ENCODE results near the gene CTDSP2.

Gene CTDSP2

GRCh38 chr12:57813111-57813970, 33.2 kb downstream of the CTDSP2 start:
- DNase-seq = no peak

- peak in 1 of 3 experiments; percentile 15 for DNase-seq
These were observed 35.3 kb downstream of the CTDSP2 start for GRCh38 chr12:57811028-57811755.

GRCh38 chr12:57810450-57810849, 36.1 kb downstream of the CTDSP2 start:
- no peak for DNase-seq

GRCh38 chr12:57809425-57809824, 37.1 kb downstream of the CTDSP2 start:
- no peak for DNase-seq

- no peak for DNase-seq
These were observed 38.2 kb downstream of the CTDSP2 start for GRCh38 chr12:57808351-57808750.

- DNase-seq = no peak
These were observed 39.2 kb downstream of the CTDSP2 start for GRCh38 chr12:57807285-57807684.

GRCh38 chr12:57806677-57807076, 39.9 kb downstream of the CTDSP2 start:
- DNase-seq = no peak

- peak in 1 of 3 experiments; percentile 56 for DNase-seq
These were observed 43.1 kb downstream of the CTDSP2 start for GRCh38 chr12:57803319-57803893.

GRCh38 chr12:57802607-57803006, 43.9 kb downstream of the CTDSP2 start:
- no peak for DNase-seq

GRCh38 chr12:57800965-57801364, 45.6 kb downstream of the CTDSP2 start:
- no peak for DNase-seq

- DNase-seq = no peak
These were observed 48.6 kb downstream of the CTDSP2 start for GRCh38 chr12:57797933-57798332.

GRCh38 chr12:57796996-57797395, 49.5 kb downstream of the CTDSP2 start:
- no peak for DNase-seq

GRCh38 chr12:57795354-57795753, 51.2 kb downstream of the CTDSP2 start:
- DNase-seq = no peak

- DNase-seq = no peak
These were observed 52.6 kb downstream of the CTDSP2 start for GRCh38 chr12:57793920-57794319.

- no peak for DNase-seq
These were observed 62.7 kb downstream of the CTDSP2 start for GRCh38 chr12:57783861-57784260.

- DNase-seq = no peak
These were observed 63.1 kb downstream of the CTDSP2 start for GRCh38 chr12:57783466-57783801.

GRCh38 chr12:57782608-57783465, 63.7 kb downstream of the CTDSP2 start, which contains the start of gene TSFM:
Gene TSFM, plus strand, starts transcription at chr12:57782787. Its CDS starts 15 bp downstream, at chr12:57782802.
- peak; percentile 96 to 98 (median 98) for DNase-seq

GRCh38 chr12:57782243-57782607, 64.3 kb downstream of the CTDSP2 start:
- no peak for DNase-seq

GRCh38 chr12:57781801-57782200, 64.7 kb downstream of the CTDSP2 start:
- DNase-seq = no peak

- DNase-seq = no peak
These were observed 65.3 kb downstream of the CTDSP2 start for GRCh38 chr12:57781244-57781643.

GRCh38 chr12:57780284-57780897, 66.1 kb downstream of the CTDSP2 start:
- DNase-seq = no peak

GRCh38 chr12:57779736-57780135, 66.8 kb downstream of the CTDSP2 start:
- DNase-seq = no peak
